Regular cardiac myocyte (primary cell): ENCODE results near the gene PSAP. TPM values are rescaled to one million over a fixed set of nuclear protein-coding genes. Genes with fewer than 3 reads are reported as not detected.

Source experiments
- total RNA-seq: library from RNA; depleted of rRNA; stranded (reverse); fragments of >200 nt; gene quantifications from 2 replicates; pipeline ENCODE4 v1.2.3, GENCODE V29; 2014

PSAP gene
- total RNA-seq, result 445 and 1,221 TPM in 2 replicates

DNA sequence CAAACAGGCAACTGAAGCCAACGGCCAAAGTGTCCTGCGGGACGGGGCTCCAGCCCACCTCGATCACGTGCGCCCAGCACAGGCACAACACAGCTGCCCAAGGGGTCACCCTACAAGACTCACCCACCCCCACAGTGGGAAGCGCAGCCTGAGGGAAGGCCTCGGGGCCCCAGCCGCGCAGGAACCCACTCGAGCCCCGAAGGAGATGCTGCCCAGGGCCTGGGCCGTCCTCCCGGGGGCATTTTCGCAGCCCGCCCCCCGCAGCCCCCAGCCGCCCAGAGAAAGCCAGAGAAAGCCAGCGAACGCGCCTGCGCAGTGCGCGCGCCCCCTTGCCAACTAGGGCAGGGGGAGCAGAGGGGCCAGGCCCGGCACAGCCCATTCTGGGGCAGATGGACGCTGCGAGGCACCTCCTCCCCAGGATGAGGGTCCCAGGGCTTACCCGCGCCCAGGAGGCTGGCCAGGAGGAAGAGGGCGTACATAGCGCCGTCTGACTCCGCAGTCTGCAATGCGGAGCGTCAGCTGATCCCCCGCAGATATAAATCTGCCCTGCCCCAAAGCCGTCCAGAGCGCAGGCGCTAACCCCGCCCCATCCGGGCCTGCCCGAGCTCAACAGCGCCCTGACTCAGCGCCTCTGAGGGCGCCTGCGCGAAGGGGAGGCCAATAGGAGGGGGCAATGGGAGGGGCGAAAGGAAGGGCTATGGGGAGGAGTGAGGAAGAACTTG is at the start of gene PSAP:
PSAP (minus strand) TSS at position 509 of the 722 bp plus-strand sequence; CDS start at position 479, 30 bp downstream.

DNA sequence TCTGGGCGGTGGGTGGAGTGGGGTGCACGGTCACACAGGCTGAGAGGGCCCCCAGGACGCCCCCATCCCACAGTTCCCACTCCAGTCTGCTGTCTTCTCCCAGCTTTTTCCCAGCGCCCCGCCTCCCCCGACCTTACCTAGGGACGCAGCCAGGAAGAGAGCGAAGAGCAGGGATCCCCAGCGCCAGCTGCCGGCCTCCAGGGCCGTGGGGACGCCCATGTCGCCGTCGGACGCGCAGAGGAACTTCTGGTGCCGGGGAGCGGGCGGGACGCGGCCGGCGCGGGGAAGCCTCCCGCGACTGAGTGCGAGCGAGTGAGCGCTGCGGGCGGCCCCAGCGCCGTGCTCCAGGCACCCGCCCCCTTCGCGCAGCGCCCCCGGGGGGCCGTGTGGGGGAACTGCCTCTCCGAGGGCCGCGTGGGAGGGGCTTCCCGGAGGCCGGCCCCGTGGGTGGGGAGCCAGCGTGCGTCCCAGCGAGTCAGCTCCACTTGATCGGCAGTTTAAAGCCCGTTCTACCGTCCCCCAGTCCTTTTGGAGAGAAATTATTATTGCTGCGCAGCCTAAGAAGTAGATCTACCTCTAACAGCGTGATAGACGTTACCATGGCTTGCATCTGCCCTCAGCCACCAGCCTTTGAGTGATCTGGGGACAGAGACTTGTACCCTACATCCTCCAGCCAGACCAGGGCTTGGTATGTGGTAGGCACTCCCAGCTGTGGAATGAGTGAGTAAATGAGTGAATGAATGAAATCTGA is 77.7 kb downstream of the PSAP start, which contains the start of gene VSIR:
VSIR (minus strand) TSS at position 300 of the 751 bp plus-strand sequence; CDS start at position 219, 81 bp downstream.

Other genes starting within 250 kb of the PSAP start
- under 0.01 TPM in 1 of 2 replicates, not detected in the other for gene C10orf105, start 131.5 kb downstream of the PSAP start, total RNA-seq
- 17.1 and 26.5 TPM in 2 replicates for gene VSIR, start 77.7 kb downstream of the PSAP start, total RNA-seq
- 19.4 and 32.8 TPM in 2 replicates for gene CHST3, start 113.1 kb upstream of the PSAP start, total RNA-seq
- gene SPOCK2, start 237.3 kb upstream of the PSAP start, total RNA-seq, result 0.19 and 0.28 TPM in 2 replicates